HS-27A (cell line): ENCODE measurements around the gene FHOD3.
A peak's percentile ranks its signal among the peaks of the same experiment; 100 is the strongest.
"Not testable (repeated sequence)": the region's sequence is repeated elsewhere in the genome, so short reads cannot be mapped to it uniquely, and the experiment has no call there.

Experiments
- DNase-seq: peaks from one replicate; pipeline ENCODE4 v3.0.0-alpha.2; 2012; ENCODE audit warnings: low read depth, missing footprints

The FHOD3 gene

GRCh38 chr18:36798738-36799473 lies 501.4 kb downstream of the FHOD3 start:
- no peak for DNase-seq

- no peak for DNase-seq
These were observed 507.6 kb downstream of the FHOD3 start for GRCh38 chr18:36805105-36805504.

GRCh38 chr18:36808681-36809080 lies 511.2 kb downstream of the FHOD3 start:
- peak; percentile 12 for DNase-seq

- DNase-seq, result peak; percentile 14
These were observed 512.3 kb downstream of the FHOD3 start for GRCh38 chr18:36809590-36810381.

- DNase-seq, result no peak
These were observed 513.9 kb downstream of the FHOD3 start for GRCh38 chr18:36811430-36811829.

GRCh38 chr18:36811955-36812354 lies 514.4 kb downstream of the FHOD3 start:
- no peak for DNase-seq

GRCh38 chr18:36812678-36813077 lies 515.2 kb downstream of the FHOD3 start:
- DNase-seq, result no peak

- no peak for DNase-seq
These were observed 515.7 kb downstream of the FHOD3 start for GRCh38 chr18:36813101-36813775.

GRCh38 chr18:36813824-36814223 lies 516.3 kb downstream of the FHOD3 start:
- DNase-seq, result no peak

- DNase-seq, result no peak
These were observed 517.5 kb downstream of the FHOD3 start for GRCh38 chr18:36814994-36815393.

- DNase-seq, result not testable (repeated sequence)
These were observed 518.6 kb downstream of the FHOD3 start for GRCh38 chr18:36816096-36816495.

GRCh38 chr18:36817039-36817438 lies 519.5 kb downstream of the FHOD3 start:
- DNase-seq, result no peak

GRCh38 chr18:36818652-36819051 lies 521.1 kb downstream of the FHOD3 start:
- no peak for DNase-seq

GRCh38 chr18:36819621-36820020 lies 522.1 kb downstream of the FHOD3 start:
- no peak for DNase-seq

- no peak for DNase-seq
These were observed 524.2 kb downstream of the FHOD3 start for GRCh38 chr18:36821681-36822080.

GRCh38 chr18:36825526-36825925 lies 528.0 kb downstream of the FHOD3 start:
- DNase-seq, result no peak

- no peak for DNase-seq
These were observed 529.0 kb downstream of the FHOD3 start for GRCh38 chr18:36826556-36826955.

- DNase-seq, result peak; percentile 8
These were observed 530.7 kb downstream of the FHOD3 start for GRCh38 chr18:36828157-36828629.

- DNase-seq, result peak; percentile 69
These were observed 531.3 kb downstream of the FHOD3 start, which contains the start of the genes KIAA1328 and TPGS2 for GRCh38 chr18:36828630-36829361. Gene KIAA1328 (plus strand): TSS chr18:36829127. CDS start chr18:36829139, 12 bp downstream. Gene TPGS2 (minus strand): TSS chr18:36829002. CDS start chr18:36828767, 235 bp downstream.
